HS-5 (cell line): Measurements from ENCODE around the gene WDFY2.
"Not testable (repeated sequence)": the region's sequence is repeated elsewhere in the genome, so short reads cannot be mapped to it uniquely, and the experiment has no call there.

Source experiments
- DNase-seq: peaks from one replicate; pipeline ENCODE4 v3.0.0-alpha.2; 2012; ENCODE audit warnings: low read depth

The WDFY2 gene, protein sequence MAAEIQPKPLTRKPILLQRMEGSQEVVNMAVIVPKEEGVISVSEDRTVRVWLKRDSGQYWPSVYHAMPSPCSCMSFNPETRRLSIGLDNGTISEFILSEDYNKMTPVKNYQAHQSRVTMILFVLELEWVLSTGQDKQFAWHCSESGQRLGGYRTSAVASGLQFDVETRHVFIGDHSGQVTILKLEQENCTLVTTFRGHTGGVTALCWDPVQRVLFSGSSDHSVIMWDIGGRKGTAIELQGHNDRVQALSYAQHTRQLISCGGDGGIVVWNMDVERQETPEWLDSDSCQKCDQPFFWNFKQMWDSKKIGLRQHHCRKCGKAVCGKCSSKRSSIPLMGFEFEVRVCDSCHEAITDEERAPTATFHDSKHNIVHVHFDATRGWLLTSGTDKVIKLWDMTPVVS

DNA sequence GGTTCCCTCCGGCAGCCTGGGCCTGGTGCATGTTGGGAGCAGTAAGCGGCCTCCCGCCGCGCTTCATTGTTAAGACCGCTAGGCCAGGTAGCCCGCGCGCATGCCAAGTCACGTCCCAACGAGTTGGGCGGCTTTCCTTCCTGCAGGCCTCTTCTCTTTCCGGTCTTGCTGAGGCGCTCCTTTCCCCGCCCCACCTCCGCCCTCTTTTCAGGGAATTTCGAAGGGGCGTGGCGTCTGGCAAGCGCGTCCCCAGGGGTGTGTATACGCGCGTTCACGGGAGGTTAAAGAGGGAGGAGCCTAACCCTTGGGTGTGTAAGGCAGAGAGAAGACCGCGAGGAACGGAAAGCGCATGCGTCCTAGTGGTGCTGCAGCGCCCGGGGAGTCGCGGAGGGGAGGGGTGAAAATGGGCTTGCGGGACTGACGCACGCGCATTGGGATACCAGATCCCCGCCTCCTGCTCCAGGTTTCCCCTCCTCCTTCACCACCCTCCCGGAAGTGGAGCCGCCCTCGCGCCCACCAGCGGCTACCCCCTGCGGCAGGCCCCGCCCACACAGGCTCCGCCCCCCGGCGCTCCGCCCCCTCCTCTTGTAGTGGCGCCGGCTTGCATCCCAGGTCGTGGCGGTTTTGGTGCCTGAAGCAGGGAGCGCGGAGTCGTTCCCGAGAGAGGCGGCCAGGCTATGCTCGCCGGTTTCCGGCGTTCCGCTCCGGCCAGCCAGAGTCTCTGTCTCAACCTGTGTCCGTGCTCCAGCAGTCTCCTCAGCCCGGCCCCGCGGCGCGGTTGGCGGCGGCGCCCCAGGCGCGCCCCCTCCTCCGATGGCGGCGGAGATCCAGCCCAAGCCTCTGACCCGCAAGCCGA, at the start of gene WDFY2:
WDFY2 (plus strand) TSS at position 588 of the 856 bp plus-strand sequence; CDS start at position 814, 226 bp downstream.
- DNase-seq = peak; percentile 92

DNA sequence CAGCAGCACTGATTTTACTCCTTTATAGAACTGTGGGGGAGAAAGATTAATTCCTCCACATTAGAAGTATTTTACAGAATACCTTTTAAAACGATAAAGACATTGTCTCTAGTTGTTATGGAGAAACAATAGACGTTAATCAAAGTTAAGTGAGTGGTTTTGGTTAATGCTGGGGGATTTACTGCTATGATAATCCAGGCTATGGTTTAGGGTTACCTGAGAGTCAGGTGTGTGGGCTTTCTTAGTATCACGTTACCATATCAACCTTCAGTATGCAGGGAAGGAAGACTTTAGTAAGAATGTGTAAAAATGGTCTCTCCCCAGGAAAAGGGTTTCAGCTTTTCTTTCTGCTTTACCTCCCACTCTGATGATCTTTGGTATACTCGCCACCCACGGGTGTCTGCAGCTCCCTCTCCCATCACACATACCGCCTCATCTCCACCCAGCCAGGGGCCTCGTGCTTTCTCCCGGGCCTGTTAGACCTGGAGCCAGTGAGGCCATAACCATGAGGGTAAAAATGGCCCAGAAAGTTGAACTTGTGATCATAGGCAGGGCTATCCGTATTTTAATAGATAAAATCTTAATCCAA, 45.6 kb upstream of the WDFY2 start:
- DNase-seq = no peak

DNA sequence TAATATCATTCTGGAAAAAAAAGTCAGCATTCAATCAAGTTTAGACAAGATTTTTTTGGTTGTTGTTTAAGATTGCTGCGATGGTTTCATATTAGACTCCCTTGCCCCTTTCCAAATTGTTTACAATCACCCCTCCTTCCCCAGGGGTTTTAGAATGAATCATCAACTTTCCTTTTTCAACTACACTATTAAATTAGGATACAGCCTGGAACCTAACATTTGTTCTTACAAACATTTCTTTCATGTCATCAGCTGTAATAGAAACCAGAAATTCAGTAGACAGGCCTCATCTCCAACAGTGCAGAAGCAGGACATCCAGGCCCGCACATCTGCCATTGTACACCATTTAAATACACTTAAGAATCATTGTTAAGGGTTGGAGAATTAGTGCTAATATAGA, 44.4 kb upstream of the WDFY2 start:
- no peak for DNase-seq

DNA sequence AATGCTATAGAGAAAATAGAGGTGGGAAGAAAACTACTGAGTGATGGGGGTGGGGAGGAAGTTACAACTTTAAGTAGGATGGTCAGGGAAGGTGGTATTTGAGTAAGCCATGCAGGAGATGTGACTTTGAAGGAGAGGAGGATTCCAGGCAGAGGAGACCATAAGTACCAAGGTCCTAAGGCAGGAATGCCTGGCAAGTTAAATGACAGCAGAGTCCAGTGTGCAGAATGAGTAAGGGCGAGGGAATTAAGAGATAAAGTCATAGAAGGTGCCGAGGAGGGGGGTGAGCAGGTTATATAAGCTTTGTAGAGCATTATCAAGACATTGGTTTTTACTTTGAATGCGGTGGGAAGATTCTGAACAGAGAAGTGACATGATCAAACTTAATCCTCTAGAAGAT, 43.2 kb upstream of the WDFY2 start:
- no peak for DNase-seq

DNA sequence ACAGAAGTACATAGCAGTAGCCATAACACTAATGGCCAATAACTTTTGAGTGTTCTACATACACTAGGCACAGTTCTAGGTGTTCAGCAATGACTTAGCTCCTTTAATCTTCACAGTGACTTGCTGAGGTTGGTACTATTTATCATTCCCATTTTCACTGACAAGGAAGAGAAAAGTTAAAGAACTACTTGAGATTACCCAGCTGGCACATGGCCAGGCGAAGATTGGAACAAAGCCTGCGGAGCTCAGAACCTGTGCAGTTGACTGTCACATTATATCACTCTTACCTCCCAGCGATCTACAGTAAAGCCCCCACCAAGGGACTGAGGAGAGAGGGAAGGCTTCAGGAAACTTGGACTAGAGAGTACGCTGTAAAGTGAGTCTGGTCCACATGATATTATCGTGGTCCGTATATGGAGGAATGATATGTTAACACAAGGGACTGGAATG, 42.4 kb upstream of the WDFY2 start:
- DNase-seq = no peak

DNA sequence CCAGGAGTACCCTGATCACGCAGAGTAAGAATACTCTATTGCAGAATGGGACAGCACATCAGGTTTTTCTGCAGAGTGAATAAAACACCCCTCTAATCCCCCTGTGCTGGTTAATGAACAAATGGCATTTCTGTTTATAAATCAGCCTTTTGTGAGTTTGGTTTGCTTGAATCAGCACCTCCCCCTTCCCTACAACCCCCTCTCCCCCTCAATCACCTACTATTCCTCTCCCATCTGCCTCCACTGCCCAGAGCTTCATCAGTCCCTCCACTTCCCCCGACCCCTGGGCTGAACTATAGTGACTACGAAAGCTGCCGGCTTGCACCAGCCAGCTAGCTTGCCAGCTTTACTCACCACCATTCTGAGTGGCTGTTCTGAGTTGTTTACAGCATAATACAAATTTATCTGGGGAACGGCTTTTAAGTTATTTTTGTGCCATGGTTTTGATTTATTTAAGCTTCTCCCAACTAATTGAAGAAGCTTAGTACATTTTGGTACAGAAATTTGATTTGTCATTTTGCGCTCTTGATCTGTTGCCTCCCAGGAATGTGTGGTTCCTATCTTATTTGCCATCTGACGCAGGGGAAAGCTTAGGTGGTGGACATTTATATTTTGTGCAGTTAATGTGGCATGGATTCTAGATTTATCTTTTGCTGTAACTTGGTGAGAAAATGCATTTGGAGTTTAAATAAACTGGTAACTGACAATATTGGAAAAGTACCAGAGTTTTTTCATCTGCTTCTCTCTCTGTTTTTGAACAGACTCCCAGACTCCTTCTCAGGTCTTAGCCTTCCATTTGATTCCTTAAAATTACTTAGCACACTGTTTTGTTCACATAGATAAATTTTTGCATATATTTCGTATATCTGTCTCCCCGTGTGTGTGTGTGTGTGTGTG, 41.7 kb upstream of the WDFY2 start:
- no peak for DNase-seq

DNA sequence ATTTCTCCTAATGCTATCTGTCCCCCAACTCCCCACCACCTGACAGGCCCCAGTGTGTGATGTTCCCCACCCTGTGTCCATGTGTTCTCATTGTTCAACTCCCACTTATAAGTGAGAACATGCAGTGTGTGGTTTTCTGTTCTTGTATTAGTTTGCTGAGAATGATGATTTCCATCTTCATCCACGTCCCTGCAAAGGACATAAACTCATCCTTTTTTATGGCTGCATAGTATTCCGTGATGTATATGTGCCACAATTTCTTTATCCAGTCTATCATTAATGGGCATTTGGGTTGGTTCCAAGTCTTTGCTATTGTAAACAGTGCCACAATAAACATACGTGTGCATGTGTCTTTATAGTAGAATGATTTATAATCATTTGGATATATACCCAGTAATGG, 38.8 kb upstream of the WDFY2 start:
- not testable (repeated sequence) for DNase-seq

DNA sequence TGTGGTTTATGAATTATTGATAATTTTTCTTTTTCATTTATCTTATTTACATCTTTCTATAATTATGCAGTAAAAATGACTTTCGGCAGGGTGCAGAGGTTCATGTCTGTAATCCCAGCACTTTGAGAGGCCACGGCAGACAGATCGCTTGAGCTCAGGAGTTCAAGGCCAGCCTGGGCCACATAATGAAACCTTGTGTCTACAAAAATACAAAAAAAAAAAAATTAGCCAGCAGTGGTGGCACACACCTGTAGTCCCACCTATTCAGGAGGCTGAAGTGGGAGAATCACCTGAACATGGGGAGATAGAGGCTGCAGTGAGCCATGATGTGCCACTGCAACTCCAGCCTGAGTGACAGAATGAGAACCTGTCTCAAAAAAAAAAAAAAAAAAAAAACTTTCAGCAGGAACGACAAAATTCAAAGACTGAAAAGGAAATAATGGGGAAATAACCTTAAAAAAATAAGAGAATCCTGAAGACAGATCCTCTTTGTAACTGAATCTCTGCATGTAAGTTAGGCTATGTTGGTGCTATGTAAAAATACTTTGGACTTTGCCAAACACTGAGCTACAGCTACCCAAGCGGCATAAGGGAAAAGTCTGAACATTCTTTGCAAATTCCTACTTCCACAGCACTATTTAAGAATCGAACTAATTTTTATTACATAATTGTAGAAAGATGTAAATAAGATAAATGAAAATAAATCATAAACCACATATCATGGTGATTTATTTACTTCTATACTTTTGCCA, 36.7 kb upstream of the WDFY2 start:
- no peak for DNase-seq

DNA sequence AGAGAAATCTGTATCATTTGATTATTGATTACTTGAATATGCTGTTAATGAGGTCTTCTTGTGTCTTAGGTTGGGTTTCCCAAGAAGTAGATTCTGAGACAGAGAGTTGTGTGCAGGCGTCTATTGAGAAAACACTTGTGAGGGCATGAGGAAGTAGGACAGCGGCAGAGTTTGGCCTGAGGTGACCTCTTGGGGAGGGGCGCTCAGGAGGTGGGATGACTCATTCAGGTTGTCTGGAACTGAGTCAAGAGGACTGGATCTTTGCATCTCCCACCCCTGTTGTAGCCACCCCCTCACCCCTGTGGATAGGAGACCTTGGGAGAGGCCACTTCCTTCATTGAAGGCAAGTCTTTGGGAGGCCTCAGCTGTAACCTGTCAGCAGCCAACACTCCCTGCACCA, 35.2 kb upstream of the WDFY2 start:
- DNase-seq = no peak

DNA sequence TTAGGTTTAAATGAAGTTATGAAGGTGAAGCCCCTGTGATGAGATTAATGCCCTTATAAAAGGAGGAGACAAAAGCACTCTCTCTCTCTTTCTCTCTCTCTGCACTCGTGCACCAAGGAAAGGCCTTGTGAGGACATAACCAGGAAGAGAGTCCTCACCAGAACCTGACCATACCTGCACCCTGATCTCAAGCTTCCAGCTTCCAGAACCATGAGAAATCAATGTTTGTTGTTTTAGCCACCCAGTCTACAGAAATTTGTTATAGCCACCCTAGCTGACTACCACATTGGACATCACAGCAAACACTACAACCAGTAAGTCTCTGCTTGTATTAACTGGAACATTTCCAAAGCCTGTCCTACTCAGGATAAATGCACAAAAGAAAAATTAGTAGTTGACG, 34.7 kb upstream of the WDFY2 start:
- DNase-seq = no peak

DNA sequence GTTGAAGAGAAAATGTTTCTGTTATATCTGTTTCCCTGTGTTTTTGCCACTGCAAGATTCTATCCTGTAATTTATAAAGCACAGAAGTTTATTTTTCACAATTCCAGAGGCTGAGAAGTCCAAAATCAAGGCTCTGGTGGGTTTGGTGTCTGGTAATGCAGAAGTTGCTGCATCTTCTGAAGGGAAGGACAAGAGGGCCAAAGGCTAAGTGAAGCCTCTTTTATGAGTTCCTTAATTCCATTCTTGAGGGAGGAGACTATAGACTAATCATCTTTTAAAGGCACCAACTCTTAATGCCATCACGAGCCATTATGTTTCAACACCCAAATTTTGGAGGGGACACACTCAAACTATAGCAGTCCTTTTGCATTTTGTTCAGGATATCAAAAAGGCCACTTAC, 34.1 kb upstream of the WDFY2 start:
- no peak for DNase-seq

DNA sequence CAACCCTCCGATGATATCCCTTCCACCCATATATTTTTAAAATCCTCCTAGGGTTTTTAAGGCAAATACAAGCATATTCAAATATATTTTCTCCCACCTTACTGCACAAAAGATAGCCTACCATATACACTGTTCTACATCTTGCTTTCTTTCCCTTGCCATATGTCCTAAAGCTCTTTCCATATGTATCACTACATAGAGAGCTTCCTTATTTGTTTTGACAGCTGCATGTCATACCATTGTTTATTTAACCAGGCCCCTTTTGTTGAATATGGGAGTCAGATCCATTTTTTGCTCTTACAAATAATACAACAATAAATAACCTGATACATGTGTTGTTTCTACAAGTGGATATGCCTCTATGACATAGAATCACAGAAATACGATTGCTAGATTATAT, 32.8 kb upstream of the WDFY2 start:
- DNase-seq = no peak

DNA sequence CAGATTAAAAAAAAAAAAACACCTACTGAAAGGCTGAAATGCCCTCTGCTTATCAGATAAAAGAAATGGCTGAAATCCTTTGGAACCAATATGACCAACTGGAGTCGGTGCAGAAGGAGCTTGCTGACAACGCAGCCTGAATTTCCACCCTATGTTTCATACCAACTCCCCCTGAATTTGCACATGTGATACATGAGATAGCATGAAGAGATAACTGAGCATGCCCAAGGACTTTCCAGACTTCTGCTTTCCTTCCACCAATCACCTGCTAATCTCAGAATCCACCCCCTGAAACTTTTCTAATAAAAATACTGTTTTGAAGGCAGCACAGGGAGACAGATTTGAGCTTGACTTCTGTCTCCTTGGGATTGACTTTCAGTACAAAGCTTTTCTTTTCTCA, 32.2 kb upstream of the WDFY2 start:
- no peak for DNase-seq

DNA sequence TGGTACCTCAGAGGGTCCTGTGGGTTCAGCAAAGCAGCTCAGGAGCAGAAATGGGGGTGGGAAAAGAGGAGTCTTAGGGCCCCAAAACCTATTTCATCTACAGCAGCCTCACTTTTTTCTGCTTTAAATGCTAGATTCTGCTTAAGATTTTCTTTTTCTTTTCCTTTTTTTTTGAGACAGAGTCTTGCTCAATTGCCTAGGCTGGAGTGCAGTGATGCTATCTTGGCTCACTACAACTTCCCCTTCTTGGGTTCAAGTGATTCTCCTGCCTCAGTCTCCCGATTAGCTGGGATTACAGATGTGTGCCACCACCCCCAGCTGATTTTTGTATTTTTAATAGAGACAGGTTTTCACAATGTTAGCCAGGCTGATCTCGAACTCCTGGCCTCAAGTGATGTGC, 30.7 kb upstream of the WDFY2 start:
- DNase-seq = no peak

DNA sequence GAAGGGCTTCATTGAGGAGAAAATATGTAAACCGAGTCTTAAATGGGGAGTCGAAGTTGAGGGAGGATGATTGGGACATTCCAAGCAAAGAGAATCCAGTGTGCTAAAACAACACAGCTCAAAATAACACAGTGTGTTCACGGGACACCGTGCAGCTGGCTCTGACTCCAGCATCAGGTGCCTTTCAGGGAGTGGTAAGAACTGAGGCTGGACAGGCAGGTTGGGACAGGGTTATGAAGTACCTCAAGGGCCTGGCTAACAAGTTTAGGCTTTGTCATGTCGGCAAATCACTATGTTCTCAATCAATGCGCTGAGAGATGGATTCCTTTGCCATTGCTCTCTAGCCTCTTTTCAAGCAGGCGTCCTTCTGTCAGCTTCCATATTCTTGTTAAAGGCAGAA, 27.5 kb upstream of the WDFY2 start:
- DNase-seq = no peak

DNA sequence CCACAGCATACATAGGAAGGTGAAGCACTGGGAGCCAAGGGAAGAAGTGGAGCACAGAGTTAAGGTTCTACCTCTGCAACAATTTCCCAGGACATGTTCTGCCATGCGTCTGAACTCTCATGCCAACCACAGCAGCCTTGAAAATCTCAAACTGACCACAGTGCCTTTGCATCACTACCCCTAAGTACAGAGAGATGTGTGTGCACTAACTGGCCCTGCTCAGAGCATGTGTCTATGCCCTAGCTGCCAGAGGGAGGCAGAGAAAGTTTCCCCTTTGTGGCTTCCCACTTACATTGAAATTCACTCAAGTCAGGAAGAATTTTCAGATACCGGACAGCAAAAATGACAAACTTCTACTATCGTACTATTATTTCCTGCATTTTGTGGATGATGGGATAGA, 26.8 kb upstream of the WDFY2 start:
- DNase-seq = no peak

DNA sequence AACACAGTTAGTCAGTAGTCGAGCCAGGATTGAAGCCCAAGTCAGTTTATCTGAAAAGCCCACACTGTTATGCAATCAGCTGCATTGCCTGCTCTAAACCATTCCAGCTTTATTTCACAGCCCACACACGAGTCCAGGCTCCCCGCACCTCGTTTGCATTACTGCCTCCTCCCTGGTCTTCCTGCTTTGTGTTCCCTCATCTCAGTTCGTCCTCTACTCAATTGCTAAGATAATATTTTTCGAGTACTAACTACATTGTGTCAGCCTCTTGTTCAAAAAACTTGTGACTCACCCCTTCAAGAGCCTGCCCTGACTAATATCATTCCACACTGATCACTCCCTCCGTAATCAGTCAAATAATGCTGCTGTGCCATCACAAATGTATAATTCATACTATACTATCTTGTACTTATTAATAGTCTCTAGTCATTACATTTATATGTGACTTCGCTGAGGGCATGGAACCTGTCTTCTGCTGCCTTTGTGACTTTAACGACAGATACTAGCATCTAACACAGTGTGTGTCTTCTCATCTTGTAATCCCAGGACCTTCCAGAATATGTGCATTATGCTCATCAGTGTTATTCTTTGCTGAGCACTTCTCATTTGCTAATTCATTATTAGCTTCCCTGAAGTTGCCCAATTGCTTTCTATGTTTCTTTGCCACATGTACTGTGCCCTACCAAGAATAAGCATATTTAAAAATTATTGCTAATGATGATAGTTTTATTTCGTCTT, 26.2 kb upstream of the WDFY2 start:
- DNase-seq = peak; percentile 49

DNA sequence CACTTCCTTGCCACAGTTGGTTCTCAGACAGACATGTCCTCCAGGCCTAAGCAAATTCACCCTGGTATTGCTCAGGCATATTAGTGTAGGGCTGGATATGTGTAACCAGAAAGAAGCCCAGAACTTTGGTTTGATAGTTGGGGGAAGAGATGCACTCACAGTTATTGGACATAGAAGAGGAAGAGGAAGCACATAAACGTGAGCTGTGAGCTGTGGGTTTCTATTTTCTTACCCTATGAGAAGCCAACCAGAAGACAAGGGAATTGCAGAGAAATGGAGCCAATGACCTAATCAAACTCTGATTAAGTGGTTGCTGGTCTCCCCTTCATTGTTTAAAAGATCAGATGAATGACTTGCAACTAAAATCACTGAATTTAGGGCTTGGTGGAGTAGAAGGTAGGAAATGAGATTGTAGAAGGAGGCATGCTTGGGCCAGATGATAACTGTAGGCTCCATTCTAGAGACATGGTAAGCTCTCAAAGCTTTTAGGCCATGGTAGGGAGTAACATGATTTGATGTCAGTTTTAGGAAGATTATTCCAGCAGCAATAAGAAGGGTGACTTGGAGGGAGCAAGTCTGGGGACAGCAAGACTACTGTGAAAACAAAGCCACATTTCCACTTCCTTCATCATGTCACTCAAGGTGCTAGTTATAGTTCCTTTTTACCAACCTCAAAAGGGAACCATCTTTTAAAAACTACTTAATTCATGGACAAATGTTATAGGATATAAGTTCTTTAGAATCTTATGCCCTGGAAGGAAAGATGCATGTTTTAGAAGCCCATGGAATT, 24.1 kb upstream of the WDFY2 start:
- no peak for DNase-seq

DNA sequence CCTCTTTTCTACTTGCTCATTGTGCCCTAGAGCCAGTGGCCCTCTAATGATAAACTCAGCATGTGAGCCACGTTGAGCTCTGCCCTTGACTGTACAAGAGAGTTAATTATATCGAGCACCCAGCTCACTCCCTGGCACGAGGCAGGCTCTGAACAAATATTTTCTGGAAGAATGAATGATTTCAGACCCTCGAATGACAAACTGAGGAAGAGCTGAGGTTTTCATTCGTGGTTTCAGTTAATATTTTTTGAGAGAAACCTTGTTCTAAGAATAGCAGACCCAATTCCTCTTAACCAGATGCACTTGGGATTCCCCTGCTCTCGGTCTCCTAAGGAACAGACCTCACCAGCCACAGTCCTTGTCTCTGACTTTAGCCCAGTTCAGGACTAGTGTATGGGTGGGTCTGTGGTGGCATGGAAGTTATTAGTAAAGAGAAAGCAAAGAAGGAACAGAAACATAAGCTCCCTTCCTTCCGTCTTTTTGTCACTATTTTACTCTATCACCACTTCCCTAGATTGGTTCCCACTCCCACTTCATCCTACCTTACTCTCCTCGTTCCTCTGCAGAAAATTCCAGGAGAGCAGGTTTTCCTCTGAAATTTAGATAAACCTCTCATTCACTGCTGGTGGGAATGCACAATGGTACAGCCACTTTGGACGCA, 22.1 kb upstream of the WDFY2 start:
- no peak for DNase-seq
